ENCODE data around the gene FEZ2.

GRCh38 chr2:36578343-36579296, 19.3 kb downstream of the FEZ2 start:
- TF ChIP-seq CTCF (IDR thresholded peaks at IDR 0.05) (no peak), EZH2 (IDR thresholded peaks at IDR 0.05) (no peak), EZH2phosphoT487 (IDR thresholded peaks at IDR 0.05) (no peak)

Measured in neural progenitor cell (in vitro differentiated cells).